IMR-90 (cell line): ENCODE results near the gene MSL3B.

Source experiments
- ATAC-seq: fragments of 200-7000 bp; cut with Tn5 transposase; 2 replicates; pipeline ENCODE4 v1.9.1; 2020; ENCODE audit warnings: low read depth, mild to moderate bottlenecking, moderate library complexity
- BruUV-seq: library from RNA; stranded (reverse); fragments of 400-500 nt; replicated peaks from 2 replicates; lab custom pipeline; 2021; lab: Mats Ljungman, UMichigan
- CTCF ChIA-PET: fragments of 300-600 bp; formaldehyde crosslinking; extraction: SDS; loops from one replicate; lab custom pipeline; 2021; ENCODE audit warnings: antibody characterized with exemption; lab: Yijun Ruan, JAX
- POLR2A ChIA-PET: fragments of 300-600 bp; sonication (Branson Sonifier 250); formaldehyde crosslinking; loops from one replicate; lab custom pipeline; 2022; ENCODE audit warnings: antibody characterized with exemption; ENCODE audit not compliant: unreplicated experiment; lab: Charles Lee
- DNase-seq: peaks from one replicate; pipeline ENCODE4 v3.0.0; 2013
- H2AFZ ChIP-seq: replicated peaks from 2 replicates; pipeline ENCODE3; 2013; ENCODE audit warnings: low read length, mild to moderate bottlenecking; ENCODE audit not compliant: poor library complexity
- H2AK5ac ChIP-seq: 2 replicates; pipeline ENCODE4 v1.6.1; 2013; ENCODE audit warnings: low read depth, low read length, inconsistent platforms
- H2AK9ac ChIP-seq: replicated peaks from 2 replicates; pipeline ENCODE3; 2013; ENCODE audit warnings: mild to moderate bottlenecking, low read depth, low read length, moderate library complexity; ENCODE audit not compliant: poor library complexity
- H2BK120ac ChIP-seq: 2 replicates; pipeline ENCODE4 v1.6.1; 2013; ENCODE audit warnings: low read depth, low read length, inconsistent platforms
- H2BK15ac ChIP-seq: 3 replicates; pipeline ENCODE4 v1.6.1; 2013; ENCODE audit warnings: low read depth, low read length, inconsistent platforms
- H2BK20ac ChIP-seq: 2 replicates; pipeline ENCODE4 v1.6.1; 2013; ENCODE audit warnings: low read depth, mild to moderate bottlenecking, inconsistent platforms, low read length, moderate library complexity
- H2BK5ac ChIP-seq: 2 replicates; pipeline ENCODE4 v1.6.1; 2013; ENCODE audit warnings: mild to moderate bottlenecking, low read depth, low read length, inconsistent platforms; ENCODE audit not compliant: poor library complexity, severe bottlenecking
- H3K14ac ChIP-seq: replicated peaks from 2 replicates; pipeline ENCODE4 v1.6.1; 2013; ENCODE audit warnings: low read depth, low read length, inconsistent platforms
- H3K18ac ChIP-seq: 2 replicates; pipeline ENCODE4 v1.6.1; 2013; ENCODE audit warnings: low read depth, low read length, control low read depth
- H3K23ac ChIP-seq: 2 replicates; pipeline ENCODE4 v1.6.1; 2013; ENCODE audit warnings: low read depth, low read length, inconsistent platforms
- H3K27ac ChIP-seq: 2 replicates; pipeline ENCODE4 v1.5.1; 2013; ENCODE audit warnings: mild to moderate bottlenecking, control low read depth, low read length; ENCODE audit not compliant: insufficient read depth
- H3K27me3 ChIP-seq: 2 replicates; pipeline ENCODE4 v1.6.1; 2013; ENCODE audit warnings: low read length; ENCODE audit not compliant: control insufficient read depth, insufficient read depth
- H3K36me3 ChIP-seq: 2 replicates; pipeline ENCODE4 v1.6.1; 2013; ENCODE audit warnings: low read length, mixed read lengths; ENCODE audit not compliant: control insufficient read depth, insufficient read depth
- H3K4ac ChIP-seq: 2 replicates; pipeline ENCODE4 v1.6.1; 2013; ENCODE audit warnings: low read depth, low read length, inconsistent platforms
- H3K4me1 ChIP-seq: 2 replicates; pipeline ENCODE4 v1.6.1; 2013; ENCODE audit warnings: low read length, mixed read lengths; ENCODE audit not compliant: control insufficient read depth, insufficient read depth
- H3K4me2 ChIP-seq: 2 replicates; pipeline ENCODE4 v1.6.1; 2013; ENCODE audit warnings: low read depth, mild to moderate bottlenecking, control low read depth, low read length, moderate library complexity
- H3K4me3 ChIP-seq: 2 replicates; pipeline ENCODE4 v1.5.1; 2013; ENCODE audit warnings: low read depth, mild to moderate bottlenecking, control low read depth, low read length, moderate library complexity; ENCODE audit not compliant: insufficient read depth
- H3K56ac ChIP-seq: 2 replicates; pipeline ENCODE4 v1.6.1; 2013; ENCODE audit warnings: low read length, inconsistent platforms; ENCODE audit not compliant: insufficient read depth; ENCODE audit errors: extremely low read depth
- H3K79me1 ChIP-seq, 2 experiments: 2 replicates each; pipeline ENCODE4 v1.6.1; 2013; ENCODE audit warnings: low read length in 2 of 2, inconsistent platforms in 1 of 2, low read depth in 1 of 2
- H3K9ac ChIP-seq: 2 replicates; pipeline ENCODE4 v1.6.1; 2013; ENCODE audit warnings: low read depth, low read length, control low read depth
- H3K9me1 ChIP-seq: 2 replicates; pipeline ENCODE4 v1.6.1; 2013; ENCODE audit warnings: low read length, inconsistent platforms; ENCODE audit not compliant: insufficient read depth
- H3K9me3 ChIP-seq: 2 replicates; pipeline ENCODE4 v1.6.1; 2013; ENCODE audit warnings: low read length; ENCODE audit not compliant: control insufficient read depth, insufficient read depth
- H4K20me1 ChIP-seq: 2 replicates; pipeline ENCODE4 v1.6.1; 2013; ENCODE audit warnings: low read length, inconsistent platforms; ENCODE audit not compliant: insufficient read depth
- H4K5ac ChIP-seq: 2 replicates; pipeline ENCODE4 v1.6.1; 2013; ENCODE audit warnings: mild to moderate bottlenecking, low read depth, low read length, control low read depth
- H4K8ac ChIP-seq, 2 experiments: 2 replicates each; pipeline ENCODE4 v1.6.1; 2013; ENCODE audit warnings: low read depth in 2 of 2, low read length in 2 of 2, control low read depth in 1 of 2, inconsistent platforms in 1 of 2
- H4K91ac ChIP-seq: 2 replicates; pipeline ENCODE4 v1.6.1; 2013; ENCODE audit warnings: low read depth, low read length, inconsistent platforms; ENCODE audit not compliant: insufficient read depth
- BHLHE40 ChIP-seq: fragments of 150-350 bp; IDR thresholded peaks from 2 replicates; pipeline ENCODE4 v1.6.1; 2016; ENCODE audit warnings: mild to moderate bottlenecking, low read depth, low read length
- CEBPB ChIP-seq: IDR thresholded peaks from 2 replicates; pipeline ENCODE4 v1.6.1; 2012; ENCODE audit warnings: low read depth, low read length, improper control_type of control experiment
- CHD1 ChIP-seq: IDR thresholded peaks from 2 replicates; pipeline ENCODE4 v1.6.1; 2012; ENCODE audit warnings: low read depth, low read length, improper control_type of control experiment
- CTCF ChIP-seq: conservative IDR thresholded peaks from 2 replicates; pipeline ENCODE4 v1.5.1; 2012; ENCODE audit warnings: mild to moderate bottlenecking, low read depth, low read length, improper control_type of control experiment
- ELK1 ChIP-seq: fragments of 150-350 bp; IDR thresholded peaks from 2 replicates; pipeline ENCODE4 v1.6.1; 2016; ENCODE audit warnings: low read depth, mild to moderate bottlenecking, low read length, moderate library complexity, borderline replicate concordance
- FOS ChIP-seq: fragments of 150-350 bp; IDR thresholded peaks from 2 replicates; pipeline ENCODE4 v1.6.1; 2016; ENCODE audit warnings: low read depth, low read length
- MAFK ChIP-seq: IDR thresholded peaks from 2 replicates; pipeline ENCODE4 v1.6.1; 2012; ENCODE audit warnings: low read depth, low read length, improper control_type of control experiment
- MAZ ChIP-seq: IDR thresholded peaks from 2 replicates; pipeline ENCODE4 v1.6.1; 2012; ENCODE audit warnings: low read depth, mild to moderate bottlenecking, low read length, improper control_type of control experiment, moderate library complexity, borderline replicate concordance
- MXI1 ChIP-seq: IDR thresholded peaks from 2 replicates; pipeline ENCODE4 v1.6.1; 2012; ENCODE audit warnings: low read depth, mild to moderate bottlenecking, low read length, moderate library complexity, borderline replicate concordance
- NFE2L2 ChIP-seq: fragments of 150-350 bp; IDR thresholded peaks from 2 replicates; pipeline ENCODE4 v1.6.1; 2016; ENCODE audit warnings: low read depth, mild to moderate bottlenecking, low read length
- POLR2A ChIP-seq: IDR thresholded peaks from 2 replicates; pipeline ENCODE4 v1.6.1; 2012; ENCODE audit warnings: mild to moderate bottlenecking, low read depth, low read length
- RAD21 ChIP-seq: IDR thresholded peaks from 2 replicates; pipeline ENCODE4 v1.6.1; 2012; ENCODE audit warnings: low read length, improper control_type of control experiment
- RCOR1 ChIP-seq: IDR thresholded peaks from 2 replicates; pipeline ENCODE4 v1.6.1; 2012; ENCODE audit warnings: mild to moderate bottlenecking, low read length, improper control_type of control experiment; ENCODE audit not compliant: insufficient replicate concordance
- RFX5 ChIP-seq: IDR thresholded peaks from 2 replicates; pipeline ENCODE4 v1.8.0; 2012; ENCODE audit warnings: low read depth, mild to moderate bottlenecking, low read length, moderate library complexity
- SMC3 ChIP-seq: fragments of 150-350 bp; IDR thresholded peaks from 2 replicates; pipeline ENCODE4 v1.6.1; 2016; ENCODE audit warnings: low read depth, mild to moderate bottlenecking, antibody characterized with exemption, low read length, moderate library complexity
- USF2 ChIP-seq: fragments of 150-350 bp; IDR thresholded peaks from 2 replicates; pipeline ENCODE4 v1.6.1; 2017; ENCODE audit warnings: mild to moderate bottlenecking, antibody characterized with exemption, low read length, low read depth
- WGBS, 2 experiments: methylation state at CpG; one replicate each; pipeline versions ENCODE4 v1.1.5 to v1.1.7; 2013; ENCODE audit warnings: missing lambda C conversion rate in 2 of 2; ENCODE audit not compliant: insufficient read length in 1 of 2; ENCODE audit errors: extremely low coverage in 2 of 2; 5-methylcytosine and 5-hydroxymethylcytosine counted together
- dilution Hi-C: fragments of 300-500 bp; cut with HindIII; formaldehyde crosslinking; loops from one replicate; pipeline ENCODE4 v1.14.3; 2018; ENCODE audit warnings: low sequenced_read_pairs; ENCODE audit not compliant: unreplicated experiment
- in situ Hi-C: fragments of 300-500 bp; cut with MboI; formaldehyde crosslinking; loops from 3 replicates; pipeline ENCODE4 v1.14.3; 2019; ENCODE audit warnings: low sequenced_read_pairs, inconsistent platforms, mixed read lengths
- intact Hi-C: fragments of 100-400 bp; cut with micrococcal nuclease; formaldehyde crosslinking; loops from 2 replicates; pipeline ENCODE4 v1.10.0; 2022

Gene MSL3B

GRCh38 chr2:233820774-233821105 lies 47.4 kb downstream of the MSL3B start:
- no peak overlapping the region for H3K27ac ChIP-seq
- no peak overlapping the region for H3K4me3 ChIP-seq
- H3K27me3 ChIP-seq, result peaks cover 10% of the 10 kb centered on the region
- dilution Hi-C loops, result no loop called here
- H3K9ac ChIP-seq, result no peak overlapping the region
- H3K14ac ChIP-seq, result no peak overlapping the region
- no peak overlapping the region for H2AK9ac ChIP-seq
- H4K8ac ChIP-seq, result no peak overlapping the region
- no peaks in the 10 kb centered on the region for H3K36me3 ChIP-seq
- ATAC-seq (no peak), DNase-seq (no peak)
- TF ChIP-seq CTCF (no peak), MXI1 (no peak), SMC3 (no peak), FOS (no peak), NFE2L2 (no peak), BHLHE40 (no peak), RCOR1 (no peak), RAD21 (no peak), ELK1 (no peak), CEBPB (no peak), RFX5 (no peak), CHD1 (no peak), USF2 (no peak), POLR2A (no peak), MAFK (no peak), MAZ (no peak)
- intact Hi-C loops, result no loop called here
- BruUV-seq, result no TSS peak
- no peak overlapping the region for H3K56ac ChIP-seq
- H3K79me1 ChIP-seq, result no peaks in the 10 kb centered on the region
- ChIA-PET CTCF (no interaction called here), POLR2A (no interaction called here)
- no peak overlapping the region for H4K5ac ChIP-seq
- H2BK20ac ChIP-seq, result no peak overlapping the region
- H2BK120ac ChIP-seq, result no peak overlapping the region
- H2BK5ac ChIP-seq, result no peak overlapping the region
- H3K4ac ChIP-seq, result no peak overlapping the region
- H4K20me1 ChIP-seq, result no peaks in the 10 kb centered on the region
- no peak overlapping the region for H3K4me2 ChIP-seq
- no peak overlapping the region for H2BK15ac ChIP-seq
- H3K18ac ChIP-seq, result no peak overlapping the region
- H3K4me1 ChIP-seq, result no peaks in the 10 kb centered on the region
- WGBS, 2 experiments, result 83% methylated on average over 2 of the region's 6 CpGs; no CpG with 5 or more reads in 1 of the 2 experiments
- H3K9me3 ChIP-seq, result no peaks in the 10 kb centered on the region
- in situ Hi-C loops, result no loop called here
- no peaks in the 10 kb centered on the region for H3K9me1 ChIP-seq
- no peak overlapping the region for H3K23ac ChIP-seq
- H2AFZ ChIP-seq, result no peak overlapping the region
- no peak overlapping the region for H2AK5ac ChIP-seq
- no peak overlapping the region for H4K91ac ChIP-seq
